Measurements from ENCODE around the gene TRPC4AP.

TRPC4AP gene

DNA sequence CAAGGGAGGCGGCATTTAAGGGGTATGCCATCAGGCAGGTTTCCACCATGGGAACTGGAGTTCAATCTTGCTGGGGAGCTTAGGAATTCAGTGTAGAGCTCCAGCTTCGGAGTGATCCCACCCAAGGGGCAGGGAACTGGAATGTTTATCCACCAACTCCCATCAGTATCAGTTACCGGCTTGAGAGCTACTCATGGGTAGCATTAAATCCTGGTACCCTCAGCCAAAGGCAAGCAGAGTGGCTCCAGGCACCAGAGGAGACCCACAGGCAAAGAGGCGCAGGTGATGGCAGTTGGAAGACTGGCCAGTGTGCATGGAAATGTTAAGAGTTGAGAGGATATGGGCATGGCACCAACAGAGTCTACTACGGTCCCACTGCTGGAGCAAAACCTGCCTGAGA is 40.4 kb upstream of the TRPC4AP start:
- no peak for DNase-seq (ENCODE audit: extremely low read depth, insufficient read length)
- no peaks in the 10 kb centered on the region for H3K27me3 ChIP-seq (replicated peaks; ENCODE audit: control insufficient read depth, insufficient read depth, low read length)
- H3K36me3 ChIP-seq (ENCODE audit: control insufficient read depth, insufficient read depth, low read length), result peaks cover 24% of the 10 kb centered on the region
- no peak overlapping the region for H3K4me3 ChIP-seq (replicated peaks; ENCODE audit: low read depth, low read length)
- TF ChIP-seq, protein P1, sequence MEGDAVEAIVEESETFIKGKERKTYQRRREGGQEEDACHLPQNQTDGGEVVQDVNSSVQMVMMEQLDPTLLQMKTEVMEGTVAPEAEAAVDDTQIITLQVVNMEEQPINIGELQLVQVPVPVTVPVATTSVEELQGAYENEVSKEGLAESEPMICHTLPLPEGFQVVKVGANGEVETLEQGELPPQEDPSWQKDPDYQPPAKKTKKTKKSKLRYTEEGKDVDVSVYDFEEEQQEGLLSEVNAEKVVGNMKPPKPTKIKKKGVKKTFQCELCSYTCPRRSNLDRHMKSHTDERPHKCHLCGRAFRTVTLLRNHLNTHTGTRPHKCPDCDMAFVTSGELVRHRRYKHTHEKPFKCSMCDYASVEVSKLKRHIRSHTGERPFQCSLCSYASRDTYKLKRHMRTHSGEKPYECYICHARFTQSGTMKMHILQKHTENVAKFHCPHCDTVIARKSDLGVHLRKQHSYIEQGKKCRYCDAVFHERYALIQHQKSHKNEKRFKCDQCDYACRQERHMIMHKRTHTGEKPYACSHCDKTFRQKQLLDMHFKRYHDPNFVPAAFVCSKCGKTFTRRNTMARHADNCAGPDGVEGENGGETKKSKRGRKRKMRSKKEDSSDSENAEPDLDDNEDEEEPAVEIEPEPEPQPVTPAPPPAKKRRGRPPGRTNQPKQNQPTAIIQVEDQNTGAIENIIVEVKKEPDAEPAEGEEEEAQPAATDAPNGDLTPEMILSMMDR (IDR thresholded peaks at IDR 0.05; ENCODE audit: insufficient read depth, low read length, poor library complexity, severe bottlenecking), result no peak

DNA sequence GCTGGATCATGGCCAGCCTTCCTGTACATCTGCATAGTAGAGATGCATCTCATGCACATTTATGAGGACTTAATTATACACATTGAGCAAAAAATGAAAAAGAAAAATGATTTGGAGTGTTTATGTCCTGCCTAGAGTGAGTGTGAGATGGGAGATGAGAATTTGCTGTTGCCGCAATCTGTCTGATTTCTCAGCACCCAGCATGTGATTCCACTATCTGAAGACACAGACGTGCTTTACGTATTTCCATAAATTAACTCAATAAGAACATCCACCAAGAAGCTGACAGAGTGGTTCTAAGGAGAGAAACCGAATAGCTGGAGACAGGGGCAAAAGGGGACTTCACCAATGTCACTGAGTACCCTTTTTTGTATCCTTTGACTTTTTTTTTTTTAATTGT is 39.3 kb upstream of the TRPC4AP start:
- TF ChIP-seq, protein P1 (IDR thresholded peaks at IDR 0.05; ENCODE audit: insufficient read depth, low read length, poor library complexity, severe bottlenecking), result no peak

DNA sequence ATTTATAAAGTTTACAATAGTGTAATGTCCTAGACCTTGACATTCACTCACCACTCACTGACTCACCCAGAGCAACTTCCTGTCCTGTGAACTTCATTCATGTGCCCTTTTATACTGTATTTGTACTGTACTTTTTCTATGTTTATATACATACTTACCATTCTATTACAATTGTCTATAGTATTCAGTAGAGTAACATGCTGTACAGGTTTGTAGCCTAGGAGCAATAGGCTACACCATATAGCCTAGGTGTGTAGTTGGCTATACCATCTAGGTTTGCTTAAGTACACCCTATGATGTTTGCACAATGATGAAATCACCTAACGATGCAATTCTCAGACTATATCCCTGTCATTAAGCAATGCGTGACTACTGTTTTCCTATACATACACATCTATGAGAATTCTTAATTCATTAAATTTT is 37.1 kb upstream of the TRPC4AP start:
- DNase-seq (ENCODE audit: extremely low read depth, insufficient read length), result no peak
- H3K27me3 ChIP-seq (replicated peaks; ENCODE audit: control insufficient read depth, insufficient read depth, low read length), result no peaks in the 10 kb centered on the region
- H3K36me3 ChIP-seq (ENCODE audit: control insufficient read depth, insufficient read depth, low read length), result peaks cover 21% of the 10 kb centered on the region
- TF ChIP-seq, protein P1 (IDR thresholded peaks at IDR 0.05; ENCODE audit: insufficient read depth, low read length, poor library complexity, severe bottlenecking), result no peak
- H3K4me3 ChIP-seq (replicated peaks; ENCODE audit: low read depth, low read length), result no peak overlapping the region

More for the DNA sequence above, 39.3 kb upstream of the TRPC4AP start:
- Histone ChIP-seq H3K36me3 (ENCODE audit: control insufficient read depth, insufficient read depth, low read length) (peaks cover 20% of the 10 kb centered on the region), H3K27me3 (replicated peaks; ENCODE audit: control insufficient read depth, insufficient read depth, low read length) (no peaks in the 10 kb centered on the region), H3K4me3 (replicated peaks; ENCODE audit: low read depth, low read length) (no peak overlapping the region)
- DNase-seq (ENCODE audit: extremely low read depth, insufficient read length), result no peak

DNA sequence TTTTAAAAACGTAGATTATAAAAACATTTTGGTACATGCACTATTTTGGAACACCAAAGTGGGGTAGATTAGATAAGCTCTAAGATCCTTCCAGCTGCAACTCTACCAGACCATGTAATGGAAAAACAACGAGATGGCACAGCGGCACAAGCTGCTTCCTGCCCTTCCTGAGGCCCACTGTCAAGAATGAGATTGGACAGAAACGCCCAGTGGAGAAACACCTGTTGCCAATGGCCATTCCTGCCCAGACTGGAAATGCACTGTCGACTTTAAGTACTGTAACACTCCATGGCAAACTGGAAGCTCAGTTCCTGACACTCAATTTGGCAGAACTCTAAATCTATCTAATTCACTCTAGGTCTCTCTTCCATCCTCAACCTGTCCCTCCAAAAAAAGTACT is 33.1 kb upstream of the TRPC4AP start:
- Histone ChIP-seq H3K27me3 (replicated peaks; ENCODE audit: control insufficient read depth, insufficient read depth, low read length) (no peaks in the 10 kb centered on the region), H3K4me3 (replicated peaks; ENCODE audit: low read depth, low read length) (no peak overlapping the region), H3K36me3 (ENCODE audit: control insufficient read depth, insufficient read depth, low read length) (peaks cover 24% of the 10 kb centered on the region)
- TF ChIP-seq, protein P1 (IDR thresholded peaks at IDR 0.05; ENCODE audit: insufficient read depth, low read length, poor library complexity, severe bottlenecking), result no peak
- DNase-seq (ENCODE audit: extremely low read depth, insufficient read length), result no peak

DNA sequence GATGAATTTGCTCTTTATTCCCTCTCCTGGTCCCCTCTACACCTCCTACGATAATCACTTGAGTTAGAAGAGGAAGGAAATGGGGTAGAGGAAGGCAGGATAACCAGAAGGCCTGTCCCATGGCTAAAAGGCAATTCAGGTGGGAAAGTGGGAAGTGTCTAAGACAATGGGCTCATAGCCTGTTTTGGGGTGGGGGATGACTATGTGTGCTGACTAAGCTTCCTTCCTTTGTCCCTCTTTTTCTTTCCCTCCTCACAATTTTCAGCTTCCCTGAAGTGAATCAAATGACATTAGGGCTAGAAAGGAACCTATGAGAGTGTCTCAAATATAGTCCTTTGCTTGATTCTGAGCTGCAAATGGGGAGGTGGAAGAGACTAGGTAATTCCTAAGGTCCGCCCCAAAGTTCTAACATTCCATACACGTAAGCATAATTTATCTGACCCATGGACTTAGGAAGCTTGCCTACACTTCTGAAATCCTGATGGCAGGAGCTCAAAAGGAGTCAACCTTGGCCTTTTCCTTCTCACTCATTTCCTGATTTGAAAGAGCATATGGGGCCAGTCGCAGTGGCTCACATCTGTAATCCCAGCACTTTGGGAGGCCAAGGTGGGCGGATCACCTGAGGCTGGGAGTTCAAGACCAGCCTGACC is 30.3 kb upstream of the TRPC4AP start:
- Histone ChIP-seq H3K4me3 (replicated peaks; ENCODE audit: low read depth, low read length) (no peak overlapping the region), H3K27me3 (replicated peaks; ENCODE audit: control insufficient read depth, insufficient read depth, low read length) (no peaks in the 10 kb centered on the region), H3K36me3 (ENCODE audit: control insufficient read depth, insufficient read depth, low read length) (peaks cover 27% of the 10 kb centered on the region)
- DNase-seq (ENCODE audit: extremely low read depth, insufficient read length), result no peak
- TF ChIP-seq, protein P1 (IDR thresholded peaks at IDR 0.05; ENCODE audit: insufficient read depth, low read length, poor library complexity, severe bottlenecking), result no peak

DNA sequence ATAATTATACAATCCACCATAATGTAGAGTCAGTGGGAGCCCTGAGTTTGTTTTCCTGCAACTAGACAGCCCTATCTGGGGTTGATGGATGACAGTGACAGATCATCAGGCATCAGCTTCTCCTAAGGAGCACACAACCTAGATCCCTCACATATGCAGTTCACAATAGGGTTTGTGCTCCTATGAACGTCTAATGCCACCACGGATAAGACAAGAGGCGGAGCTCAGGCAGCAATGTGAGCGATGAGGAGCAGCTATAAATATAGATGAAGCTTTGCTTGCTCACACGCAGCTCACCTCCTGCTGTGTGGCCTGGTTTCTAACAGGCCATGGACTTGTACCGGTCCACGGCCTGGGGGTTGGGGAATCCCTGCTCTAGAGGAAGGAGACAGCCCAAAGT is 28.6 kb upstream of the TRPC4AP start:
- TF ChIP-seq, protein P1 (IDR thresholded peaks at IDR 0.05; ENCODE audit: insufficient read depth, low read length, poor library complexity, severe bottlenecking), result no peak
- Histone ChIP-seq H3K36me3 (ENCODE audit: control insufficient read depth, insufficient read depth, low read length) (peaks cover 24% of the 10 kb centered on the region), H3K4me3 (replicated peaks; ENCODE audit: low read depth, low read length) (no peak overlapping the region), H3K27me3 (replicated peaks; ENCODE audit: control insufficient read depth, insufficient read depth, low read length) (no peaks in the 10 kb centered on the region)
- no peak for DNase-seq (ENCODE audit: extremely low read depth, insufficient read length)
